Endothelial cell of umbilical vein (primary cell): Measurements from ENCODE around the gene MPP3. TPM values are rescaled to one million over a fixed set of nuclear protein-coding genes. Genes with fewer than 3 reads are reported as not detected.

Experiments
- BruUV-seq: library from RNA; stranded (reverse); fragments of 400-500 nt; replicated peaks from 2 replicates; lab custom pipeline; 2021; lab: Mats Ljungman, UMichigan
- CTCF ChIA-PET: fragments of 300-600, 350-600 bp; sonication (Branson Sonifier 250); formaldehyde crosslinking; loops from one replicate; lab custom pipeline; 2021; ENCODE audit warnings: antibody characterized with exemption, inconsistent platforms; lab: Charles Lee
- POLR2A ChIA-PET: fragments of 300-600, 350-600 bp; sonication (Branson Sonifier 250); formaldehyde crosslinking; loops from one replicate; lab custom pipeline; 2021; ENCODE audit warnings: antibody characterized with exemption, inconsistent platforms; lab: Charles Lee
- DNase-seq: peaks from one replicate; pipeline ENCODE4 v3.0.0-alpha.2; 2011; ENCODE audit warnings: low read depth, low spot score
- FAIRE-seq: peaks from 2 replicates; lab custom pipeline; 2011; peaks lifted over from hg19 to GRCh38; lab: Jason Lieb, UNC
- H2AFZ ChIP-seq: 2 replicates; pipeline ENCODE4 v1.6.0; 2012; ENCODE audit warnings: low read depth, low read length, control low read depth, inconsistent platforms
- H3K27ac ChIP-seq: 2 replicates; pipeline ENCODE4 v1.5.1; 2011; ENCODE audit warnings: low read depth, mild to moderate bottlenecking, control low read depth, low read length, moderate library complexity; ENCODE audit not compliant: insufficient read depth
- H3K27me3 ChIP-seq, 2 experiments: 2 replicates each; pipeline versions ENCODE4 v1.6.0 to v1.6.1; 2011; ENCODE audit warnings: low read length in 2 of 2, mixed read lengths in 1 of 2; ENCODE audit not compliant: control insufficient read depth in 2 of 2, insufficient read depth in 2 of 2
- H3K36me3 ChIP-seq, 2 experiments: 2 replicates in 1 of 2; 3 replicates in 1 of 2; pipeline ENCODE4 v1.5.1; 2011; ENCODE audit warnings: low read length in 2 of 2, mild to moderate bottlenecking in 1 of 2, moderate library complexity in 1 of 2; ENCODE audit not compliant: control insufficient read depth in 2 of 2, insufficient read depth in 2 of 2; ENCODE audit errors: extremely low read depth in 1 of 2
- H3K4me1 ChIP-seq: 3 replicates; pipeline ENCODE4 v1.5.1; 2011; ENCODE audit warnings: mild to moderate bottlenecking, low read length; ENCODE audit not compliant: control insufficient read depth, insufficient read depth; ENCODE audit errors: extremely low read depth
- H3K4me2 ChIP-seq: 2 replicates; pipeline ENCODE4 v1.6.1; 2011; ENCODE audit warnings: low read length, control low read depth, mixed read lengths; ENCODE audit not compliant: insufficient read depth
- H3K4me3 ChIP-seq, 3 experiments: fragments of 200-600 bp in 1 of 3; sonication (generic), shearing (Covaris generic) in 1 of 3; replicated peaks in 1 of 3; 2 replicates each; pipeline ENCODE4 v1.5.1; 2011 to 2016; ENCODE audit warnings: control low read depth in 3 of 3, low read length in 3 of 3, mild to moderate bottlenecking in 2 of 3, inconsistent platforms in 1 of 3, low read depth in 1 of 3, moderate library complexity in 1 of 3; ENCODE audit not compliant: insufficient read depth in 1 of 3
- H3K79me2 ChIP-seq: 2 replicates; pipeline ENCODE4 v1.6.0; 2012; ENCODE audit warnings: low read length, inconsistent platforms; ENCODE audit not compliant: control insufficient read depth, insufficient read depth
- H3K9ac ChIP-seq: replicated peaks from 2 replicates; pipeline ENCODE3; 2011; ENCODE audit warnings: low read length, control low read depth; ENCODE audit not compliant: insufficient read depth; ENCODE audit errors: extremely low read depth
- H3K9me1 ChIP-seq: replicated peaks from 3 replicates; pipeline ENCODE4 v1.6.0; 2011; ENCODE audit warnings: mild to moderate bottlenecking, low read length; ENCODE audit not compliant: control insufficient read depth, insufficient read depth; ENCODE audit errors: extremely low read depth
- H3K9me3 ChIP-seq: replicated peaks from 2 replicates; pipeline ENCODE4 v1.5.1; 2012; ENCODE audit warnings: low read length, inconsistent platforms; ENCODE audit not compliant: control insufficient read depth, insufficient read depth
- H4K20me1 ChIP-seq: replicated peaks from 2 replicates; pipeline ENCODE3; 2011; ENCODE audit warnings: mild to moderate bottlenecking, low read length; ENCODE audit not compliant: control insufficient read depth, insufficient read depth; ENCODE audit errors: extremely low read depth
- EZH2 ChIP-seq: IDR thresholded peaks from 2 replicates; pipeline ENCODE4 v1.6.1; 2012; ENCODE audit warnings: borderline replicate concordance, low read depth, mild to moderate bottlenecking, moderate library complexity, low read length, inconsistent platforms; ENCODE audit not compliant: severe bottlenecking
- FOS ChIP-seq: IDR thresholded peaks from 2 replicates; pipeline ENCODE4 v1.6.1; 2011; ENCODE audit warnings: mild to moderate bottlenecking, low read length, moderate library complexity, borderline replicate concordance; ENCODE audit not compliant: insufficient read depth
- GATA2 ChIP-seq: IDR thresholded peaks from 2 replicates; pipeline ENCODE4 v1.7.0; 2011; ENCODE audit warnings: low read depth, mild to moderate bottlenecking, moderate library complexity, mixed read lengths, low read length; ENCODE audit not compliant: insufficient read length, insufficient read depth
- JUN ChIP-seq: IDR thresholded peaks from 2 replicates; pipeline ENCODE4 v1.6.1; 2011; ENCODE audit warnings: borderline replicate concordance, low read depth; ENCODE audit not compliant: insufficient read length, insufficient read depth
- MYC ChIP-seq: IDR thresholded peaks from one replicate; pipeline ENCODE4 v1.6.1; 2011; ENCODE audit warnings: mild to moderate bottlenecking, low read depth, low read length
- POLR2A ChIP-seq: IDR thresholded peaks from 2 replicates; pipeline ENCODE4 v1.6.1; 2012; ENCODE audit warnings: low read depth, mild to moderate bottlenecking, control low read depth, low read length
- POLR2AphosphoS5 ChIP-seq: IDR thresholded peaks from 2 replicates; pipeline ENCODE4 v1.6.1; 2012; ENCODE audit warnings: low read depth, mild to moderate bottlenecking, control low read depth, low read length, moderate library complexity; ENCODE audit not compliant: insufficient read depth
- dilution Hi-C: fragments of 300-500 bp; cut with MboI; formaldehyde crosslinking; loops from one replicate; pipeline ENCODE4 v1.15.0; 2019; ENCODE audit warnings: low sequenced_read_pairs; ENCODE audit not compliant: extremely low pct_ligation_motif_present
- intact Hi-C: fragments of 100-400 bp; cut with micrococcal nuclease; formaldehyde crosslinking; loops from one replicate; pipeline ENCODE4 v1.10.0; 2022
- polyA plus RNA-seq, 4 experiments: library from polyadenylated mRNA; depleted of rRNA in 3 of 4; stranded (reverse) in 3 of 4; unstranded in 1 of 4; fragments of >200 nt; gene quantifications; 2 replicates each; pipeline versions ENCODE4 v1.2.1 to v1.2.3, GENCODE V29; 2011 to 2012; ENCODE audit warnings: missing spikeins in 1 of 4
- total RNA-seq: library from RNA; stranded (reverse); gene quantifications from 2 replicates; pipeline ENCODE4 v1.2.3, GENCODE V29; 2021
- TF ChIP-seq, protein P1 (sequence below), 2 donors: IDR thresholded peaks; 1 replicate in 1 of 2; 2 replicates in 1 of 2; pipeline ENCODE4 v1.5.1; 2011; ENCODE audit warnings: low read length in 2 of 2, mild to moderate bottlenecking in 2 of 2, moderate library complexity in 2 of 2, control low read depth in 1 of 2, inconsistent platforms in 1 of 2, low read depth in 1 of 2; ENCODE audit not compliant: insufficient read depth in 1 of 2; ENCODE audit errors: extremely low read depth in 1 of 2
- TF ChIP-seq, protein P2 (sequence below): IDR thresholded peaks from 2 replicates; pipeline ENCODE4 v1.6.1; 2011; ENCODE audit not compliant: insufficient read depth, insufficient read length

The MPP3 gene
- total and polyA plus RNA-seq, 2 donors (not counting 3 experiments of a cell fraction or from before 2014, with no cell fraction given): 6.1 to 11.3 TPM

DNA sequence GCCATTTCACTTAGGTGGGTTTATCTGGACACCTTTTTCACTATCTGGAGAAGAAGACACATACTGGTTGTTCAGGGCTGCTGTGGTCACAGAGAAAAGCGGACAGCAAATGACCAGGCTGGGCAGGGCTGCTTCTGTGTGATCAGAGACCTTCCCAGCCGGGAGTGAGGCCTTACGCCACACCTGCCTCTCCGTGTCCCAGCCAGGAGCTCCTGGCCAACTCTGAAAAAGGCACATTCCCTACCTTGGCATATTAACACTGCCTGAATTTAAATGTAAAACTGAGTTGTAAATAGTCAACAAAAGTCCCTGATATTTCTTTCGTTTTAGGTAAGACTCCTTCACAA lies 65.3 kb downstream of the MPP3 start:
- no peak overlapping the region for H3K9ac ChIP-seq
- H3K9me3 ChIP-seq: no peaks in the 10 kb centered on the region
- no peak overlapping the region for H3K4me3 ChIP-seq
- dilution Hi-C loops (loop anchor here (5.0 kb wide), 1 partner anchor 65 kb away; no protein-coding TSS in a partner anchor), intact Hi-C loops (no loop called here)
- no peaks in the 10 kb centered on the region for H4K20me1 ChIP-seq
- H3K9me1 ChIP-seq: no peaks in the 10 kb centered on the region
- H3K4me2 ChIP-seq: no peak overlapping the region
- no peaks in the 10 kb centered on the region for H3K79me2 ChIP-seq
- H3K4me1 ChIP-seq: peaks cover 2% of the 10 kb centered on the region
- peaks cover 7 to 21% of the 10 kb centered on the region in 2 experiments for H3K36me3 ChIP-seq
- no peak overlapping the region for H3K27ac ChIP-seq
- no peak overlapping the region for H2AFZ ChIP-seq
- ChIA-PET CTCF (interaction anchor here (0.8 to 3.2 kb wide), 26 partner anchors 10 to 254 kb away, joined by 3 to 55 read pairs (median 4); partner anchors contain the start of genes CD300LG and DUSP3), POLR2A (no interaction called here)
- no TSS peak for BruUV-seq
- TF ChIP-seq GATA2: no peak
- TF ChIP-seq, protein P1, sequence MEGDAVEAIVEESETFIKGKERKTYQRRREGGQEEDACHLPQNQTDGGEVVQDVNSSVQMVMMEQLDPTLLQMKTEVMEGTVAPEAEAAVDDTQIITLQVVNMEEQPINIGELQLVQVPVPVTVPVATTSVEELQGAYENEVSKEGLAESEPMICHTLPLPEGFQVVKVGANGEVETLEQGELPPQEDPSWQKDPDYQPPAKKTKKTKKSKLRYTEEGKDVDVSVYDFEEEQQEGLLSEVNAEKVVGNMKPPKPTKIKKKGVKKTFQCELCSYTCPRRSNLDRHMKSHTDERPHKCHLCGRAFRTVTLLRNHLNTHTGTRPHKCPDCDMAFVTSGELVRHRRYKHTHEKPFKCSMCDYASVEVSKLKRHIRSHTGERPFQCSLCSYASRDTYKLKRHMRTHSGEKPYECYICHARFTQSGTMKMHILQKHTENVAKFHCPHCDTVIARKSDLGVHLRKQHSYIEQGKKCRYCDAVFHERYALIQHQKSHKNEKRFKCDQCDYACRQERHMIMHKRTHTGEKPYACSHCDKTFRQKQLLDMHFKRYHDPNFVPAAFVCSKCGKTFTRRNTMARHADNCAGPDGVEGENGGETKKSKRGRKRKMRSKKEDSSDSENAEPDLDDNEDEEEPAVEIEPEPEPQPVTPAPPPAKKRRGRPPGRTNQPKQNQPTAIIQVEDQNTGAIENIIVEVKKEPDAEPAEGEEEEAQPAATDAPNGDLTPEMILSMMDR (IDR thresholded peaks at IDR 0.05; ENCODE audit: extremely low read depth in 1 of 2, insufficient read depth in 1 of 2, low read depth in 1 of 2, low read length in 2 of 2): no peak
- TF ChIP-seq, protein P2, sequence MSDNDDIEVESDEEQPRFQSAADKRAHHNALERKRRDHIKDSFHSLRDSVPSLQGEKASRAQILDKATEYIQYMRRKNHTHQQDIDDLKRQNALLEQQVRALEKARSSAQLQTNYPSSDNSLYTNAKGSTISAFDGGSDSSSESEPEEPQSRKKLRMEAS: no peak
- no peak for TF ChIP-seq POLR2AphosphoS5
- TF ChIP-seq MYC: no peak
- no peak for TF ChIP-seq EZH2
- TF ChIP-seq FOS: no peak
- TF ChIP-seq POLR2A: no peak
- no peak for TF ChIP-seq JUN
- FAIRE-seq (no peak), DNase-seq (no peak)
- H3K27me3 ChIP-seq: no peaks in the 10 kb centered on the region
